GM12864 (cell line): Measurements from ENCODE around the gene DIP2C.

Source experiments
- DNase-seq: peaks from one replicate; pipeline ENCODE4 v3.0.0-alpha.2; 2011; ENCODE audit warnings: low read depth
- H3K4me3 ChIP-seq: 2 replicates; pipeline ENCODE4 v1.5.1; 2011; ENCODE audit warnings: mild to moderate bottlenecking, low read depth, low read length, control low read depth
- CTCF ChIP-seq: IDR thresholded peaks from 2 replicates; pipeline ENCODE4 v1.5.1; 2011; ENCODE audit warnings: low read depth, mild to moderate bottlenecking, moderate library complexity, low read length, control low read depth, inconsistent platforms; ENCODE audit errors: missing control alignments

Gene DIP2C

GRCh38 chr10:478471-479245 is 210.8 kb downstream of the DIP2C start:
- DNase-seq = no peak
- no peak overlapping the region for H3K4me3 ChIP-seq
- TF ChIP-seq CTCF = no peak

GRCh38 chr10:477620-478019 is 211.8 kb downstream of the DIP2C start:
- no peak for DNase-seq
- no peak for TF ChIP-seq CTCF
- no peak overlapping the region for H3K4me3 ChIP-seq

- DNase-seq = no peak
- TF ChIP-seq CTCF = no peak
- H3K4me3 ChIP-seq = no peak overlapping the region
Measured at GRCh38 chr10:476455-476780, 213.1 kb downstream of the DIP2C start.

GRCh38 chr10:475709-476454 is 213.6 kb downstream of the DIP2C start:
- TF ChIP-seq CTCF = no peak
- H3K4me3 ChIP-seq = no peak overlapping the region
- DNase-seq = no peak

GRCh38 chr10:474946-475345 is 214.5 kb downstream of the DIP2C start:
- H3K4me3 ChIP-seq = no peak overlapping the region
- TF ChIP-seq CTCF = no peak
- no peak for DNase-seq

- DNase-seq = no peak
- no peak for TF ChIP-seq CTCF
- no peak overlapping the region for H3K4me3 ChIP-seq
Measured at GRCh38 chr10:474406-474805, 215.1 kb downstream of the DIP2C start.
